GM12864 (cell line): ENCODE measurements around the gene HSPG2.

Experiments
- DNase-seq: peaks from one replicate; pipeline ENCODE4 v3.0.0-alpha.2; 2011; ENCODE audit warnings: low read depth
- H3K4me3 ChIP-seq: 2 replicates; pipeline ENCODE4 v1.5.1; 2011; ENCODE audit warnings: mild to moderate bottlenecking, low read depth, low read length, control low read depth
- TF ChIP-seq, protein P1 (sequence below): IDR thresholded peaks from 2 replicates; pipeline ENCODE4 v1.5.1; 2011; ENCODE audit warnings: low read depth, mild to moderate bottlenecking, moderate library complexity, low read length, control low read depth, inconsistent platforms; ENCODE audit errors: missing control alignments

Gene HSPG2

GRCh38 chr1:21865943-21866706 is 71.0 kb downstream of the HSPG2 start:
- TF ChIP-seq, protein P1, sequence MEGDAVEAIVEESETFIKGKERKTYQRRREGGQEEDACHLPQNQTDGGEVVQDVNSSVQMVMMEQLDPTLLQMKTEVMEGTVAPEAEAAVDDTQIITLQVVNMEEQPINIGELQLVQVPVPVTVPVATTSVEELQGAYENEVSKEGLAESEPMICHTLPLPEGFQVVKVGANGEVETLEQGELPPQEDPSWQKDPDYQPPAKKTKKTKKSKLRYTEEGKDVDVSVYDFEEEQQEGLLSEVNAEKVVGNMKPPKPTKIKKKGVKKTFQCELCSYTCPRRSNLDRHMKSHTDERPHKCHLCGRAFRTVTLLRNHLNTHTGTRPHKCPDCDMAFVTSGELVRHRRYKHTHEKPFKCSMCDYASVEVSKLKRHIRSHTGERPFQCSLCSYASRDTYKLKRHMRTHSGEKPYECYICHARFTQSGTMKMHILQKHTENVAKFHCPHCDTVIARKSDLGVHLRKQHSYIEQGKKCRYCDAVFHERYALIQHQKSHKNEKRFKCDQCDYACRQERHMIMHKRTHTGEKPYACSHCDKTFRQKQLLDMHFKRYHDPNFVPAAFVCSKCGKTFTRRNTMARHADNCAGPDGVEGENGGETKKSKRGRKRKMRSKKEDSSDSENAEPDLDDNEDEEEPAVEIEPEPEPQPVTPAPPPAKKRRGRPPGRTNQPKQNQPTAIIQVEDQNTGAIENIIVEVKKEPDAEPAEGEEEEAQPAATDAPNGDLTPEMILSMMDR, result no peak
- no peak overlapping the region for H3K4me3 ChIP-seq
- peak; percentile 47 for DNase-seq

DNA sequence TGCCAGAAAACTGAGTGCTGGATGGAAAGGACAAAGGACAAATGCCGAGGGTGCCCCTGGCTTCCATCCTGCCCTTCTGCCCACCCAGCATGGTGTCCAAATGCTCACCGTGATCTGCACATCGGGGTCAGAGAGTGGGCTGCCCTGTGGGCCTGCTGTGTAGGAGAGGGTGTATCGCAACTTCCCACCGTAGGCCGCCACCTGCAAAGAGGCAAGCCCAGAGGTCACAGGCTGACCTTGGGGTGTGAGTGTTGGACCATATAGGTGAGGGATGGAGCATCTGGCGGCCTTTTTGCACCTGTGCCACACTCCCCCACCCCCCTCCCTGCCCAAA is 71.5 kb downstream of the HSPG2 start:
- H3K4me3 ChIP-seq, result no peak overlapping the region
- DNase-seq, result no peak
- TF ChIP-seq, protein P1, result no peak

DNA sequence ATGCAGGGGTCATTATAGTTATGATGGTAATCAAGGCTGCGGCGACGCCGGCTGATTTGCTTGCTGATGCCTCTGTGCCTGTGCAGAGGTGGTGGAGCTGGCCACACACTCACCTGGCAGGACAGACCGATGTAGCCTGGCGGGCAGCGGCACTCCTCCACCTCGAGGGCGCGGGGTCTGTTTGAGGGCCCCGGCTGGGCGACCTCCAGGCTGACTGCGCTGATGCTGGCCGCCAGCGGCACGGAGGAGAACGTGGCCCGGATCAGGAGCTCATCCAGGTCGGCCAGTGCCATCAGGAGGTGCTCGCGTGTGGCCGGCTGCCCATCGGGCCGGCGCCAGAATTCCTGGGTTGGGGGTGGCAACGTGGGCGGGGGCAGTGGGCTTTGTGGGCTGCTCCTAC is 72.4 kb downstream of the HSPG2 start:
- H3K4me3 ChIP-seq, result no peak overlapping the region
- TF ChIP-seq, protein P1, result no peak
- DNase-seq, result no peak

- DNase-seq, result no peak
- no peak overlapping the region for H3K4me3 ChIP-seq
- TF ChIP-seq, protein P1, result no peak
Measured at GRCh38 chr1:21863981-21864380, 73.1 kb downstream of the HSPG2 start.

DNA sequence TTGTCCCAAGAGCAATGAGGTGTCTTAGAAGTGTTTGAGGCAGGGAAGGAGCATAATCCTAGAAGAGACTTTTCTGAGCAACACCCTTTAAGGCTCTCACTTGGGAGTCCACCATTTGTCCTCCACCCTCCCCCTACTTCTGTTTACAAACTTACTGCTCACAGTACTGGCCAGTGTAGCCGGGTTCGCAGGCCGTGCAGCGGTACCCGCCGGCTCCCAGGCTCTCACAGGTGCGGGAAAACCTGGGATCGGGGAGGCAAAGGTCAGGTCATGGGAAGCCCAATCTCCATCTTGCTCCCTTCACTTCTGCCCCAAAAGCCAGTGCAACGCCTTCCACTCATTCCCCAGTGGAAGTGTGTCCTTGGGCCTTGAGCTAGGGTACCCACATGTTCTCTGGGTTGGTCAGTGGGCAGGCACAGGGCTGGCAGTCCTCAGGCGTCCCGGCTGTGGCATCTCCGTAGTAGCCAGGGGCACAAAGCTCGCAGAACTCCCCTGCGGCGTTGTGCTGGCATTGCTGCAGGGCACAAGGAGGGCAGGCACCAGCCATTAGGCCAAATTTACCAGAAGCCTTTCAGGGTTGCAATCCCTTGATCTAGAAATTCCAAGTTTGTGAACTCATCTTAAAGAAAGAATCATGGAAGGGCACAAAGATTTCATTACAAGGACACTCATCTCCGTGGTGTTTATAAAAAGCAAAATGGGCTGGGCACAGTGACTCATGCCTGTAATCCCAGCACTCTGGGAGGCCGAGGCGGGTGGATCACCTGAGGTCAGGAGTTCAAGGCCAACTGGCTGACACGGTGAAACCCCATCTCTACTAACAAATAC is 75.3 kb downstream of the HSPG2 start:
- TF ChIP-seq, protein P1, result no peak
- H3K4me3 ChIP-seq, result no peak overlapping the region
- no peak for DNase-seq

DNA sequence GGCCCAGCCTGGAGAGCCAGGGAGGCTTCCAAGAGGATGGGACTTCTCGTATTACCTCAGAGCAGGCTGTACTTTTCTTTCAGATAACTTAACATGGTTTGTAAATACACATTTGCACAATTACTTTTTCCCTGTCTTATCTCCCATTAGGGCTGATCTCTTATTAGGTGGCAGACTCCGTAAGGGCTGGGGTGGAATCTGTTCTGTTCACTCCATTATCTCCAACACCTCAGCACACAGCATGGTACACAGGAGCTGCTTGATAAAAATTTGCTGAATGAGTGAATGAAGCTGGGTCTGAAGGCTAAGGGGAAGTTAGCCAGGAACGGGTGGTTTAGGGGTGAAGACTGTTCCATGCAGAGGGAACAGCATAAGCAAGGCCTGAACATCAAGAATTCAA is 76.1 kb downstream of the HSPG2 start:
- no peak for DNase-seq
- no peak overlapping the region for H3K4me3 ChIP-seq
- TF ChIP-seq, protein P1, result no peak
